HG02970 (cell line): ENCODE measurements around the gene IFITM5.
A peak's percentile ranks its signal among the peaks of the same experiment; 100 is the strongest.
"Not testable (repeated sequence)": the region's sequence is repeated elsewhere in the genome, so short reads cannot be mapped to it uniquely, and the experiment has no call there.

Experiments
- ATAC-seq: cut with Tn5 transposase; IDR thresholded peaks from one replicate; pipeline ENCODE4 v1.9.1; 2021; ENCODE audit warnings: mild to moderate bottlenecking, moderate library complexity, moderate number of reproducible peaks; ENCODE audit not compliant: unreplicated experiment, low FRiP score

Gene IFITM5

GRCh38 chr11:328516-329100 is 29.3 kb upstream of the IFITM5 start:
- ATAC-seq: not testable (repeated sequence)

GRCh38 chr11:328012-328411 is 28.7 kb upstream of the IFITM5 start:
- no peak for ATAC-seq

GRCh38 chr11:327581-327923 is 28.2 kb upstream of the IFITM5 start:
- no peak for ATAC-seq

GRCh38 chr11:326842-327580 is 27.7 kb upstream of the IFITM5 start:
- peak; percentile 49 for ATAC-seq

- no peak for ATAC-seq
Observed at GRCh38 chr11:326592-326841, 27.2 kb upstream of the IFITM5 start.

GRCh38 chr11:325796-326591 is 26.7 kb upstream of the IFITM5 start:
- ATAC-seq: no peak

- ATAC-seq: not testable (repeated sequence)
Observed at GRCh38 chr11:324593-325517, 25.5 kb upstream of the IFITM5 start.

- no peak for ATAC-seq
Observed at GRCh38 chr11:324156-324555, 24.8 kb upstream of the IFITM5 start.

GRCh38 chr11:319888-320273 is 20.6 kb upstream of the IFITM5 start:
- ATAC-seq: not testable (repeated sequence)

GRCh38 chr11:319121-319887 is 20.0 kb upstream of the IFITM5 start:
- peak; percentile 4 for ATAC-seq

- ATAC-seq: peak; percentile 45
Observed at GRCh38 chr11:318405-319120, 19.2 kb upstream of the IFITM5 start.

GRCh38 chr11:317668-318404 is 18.5 kb upstream of the IFITM5 start:
- peak; percentile 7 for ATAC-seq

GRCh38 chr11:316891-317301 is 17.6 kb upstream of the IFITM5 start:
- no peak for ATAC-seq

GRCh38 chr11:316031-316701 is 16.8 kb upstream of the IFITM5 start:
- no peak for ATAC-seq

- no peak for ATAC-seq
Observed at GRCh38 chr11:315516-315994, 16.2 kb upstream of the IFITM5 start.

- ATAC-seq: no peak
Observed at GRCh38 chr11:315051-315481, 15.7 kb upstream of the IFITM5 start.

GRCh38 chr11:314554-314875 is 15.2 kb upstream of the IFITM5 start:
- ATAC-seq: not testable (repeated sequence)
